GM23338 (cell line): Measurements from ENCODE around the gene SIGLEC15.

ENCODE experiments used
- CREB1 ChIP-seq: fragments of 250-450 bp; sonication (Bioruptor Pico); IDR thresholded peaks from 2 replicates; pipeline ENCODE4 v1.5.0; 2020; ENCODE audit warnings: low read depth, mild to moderate bottlenecking, moderate library complexity
- CTCF ChIP-seq, 2 experiments: fragments of 200-600 bp in 1 of 2; sonication (generic) in 1 of 2; conservative IDR thresholded peaks; 2 replicates each; pipeline versions ENCODE4 v1.5.1 to v1.6.1; 2016 to 2017; ENCODE audit warnings: antibody characterized with exemption in 2 of 2, low read depth in 2 of 2, mild to moderate bottlenecking in 2 of 2, moderate library complexity in 1 of 2
- ETS1 ChIP-seq: IDR thresholded peaks from 2 replicates; pipeline ENCODE4 v1.6.1; 2016; ENCODE audit warnings: antibody characterized with exemption
- EZH2 ChIP-seq: fragments of 200-600 bp; sonication (generic); IDR thresholded peaks from one replicate; pipeline ENCODE4 v1.8.0; 2017; ENCODE audit warnings: antibody characterized with exemption, mild to moderate bottlenecking, low read depth; ENCODE audit not compliant: unreplicated experiment
- EZH2phosphoT487 ChIP-seq: fragments of 200-600 bp; sonication (generic); IDR thresholded peaks from one replicate; pipeline ENCODE4 v1.8.1; 2018; ENCODE audit warnings: antibody characterized with exemption; ENCODE audit not compliant: unreplicated experiment
- NANOG ChIP-seq: IDR thresholded peaks from 2 replicates; pipeline ENCODE4 v1.6.1; 2016; ENCODE audit warnings: antibody characterized with exemption, borderline replicate concordance
- POLR2AphosphoS5 ChIP-seq: IDR thresholded peaks from 2 replicates; pipeline ENCODE4 v1.6.1; 2016; ENCODE audit warnings: antibody characterized with exemption, low read depth
- STAT1 ChIP-seq: IDR thresholded peaks from one replicate; pipeline ENCODE4 v1.6.1; 2016; ENCODE audit warnings: antibody characterized with exemption; ENCODE audit not compliant: unreplicated experiment
- ZNF331 ChIP-seq: fragments of 250-450 bp; sonication (Bioruptor Pico); IDR thresholded peaks from 2 replicates; pipeline ENCODE4 v1.5.0; 2020; ENCODE audit warnings: low read depth, mild to moderate bottlenecking, moderate library complexity

DNA sequence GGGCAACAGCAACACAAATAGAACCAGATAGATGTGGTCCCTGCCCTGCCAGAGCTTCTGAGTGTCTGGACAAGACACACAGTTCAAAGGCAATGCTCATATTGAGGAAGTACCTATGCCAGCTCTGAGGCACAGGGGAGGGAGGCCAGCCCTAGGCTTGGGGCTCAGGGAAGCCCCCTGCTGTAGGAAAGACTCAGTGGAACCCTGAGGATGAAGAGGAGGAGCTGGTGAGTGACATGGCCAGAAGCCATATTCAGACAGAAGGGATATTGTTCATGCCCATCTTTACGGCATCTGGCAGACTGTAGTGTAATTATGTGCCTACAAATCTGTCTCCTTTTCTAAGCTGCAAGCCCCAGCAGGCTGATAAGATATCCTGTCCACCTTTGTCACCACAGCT lies 8.8 kb downstream of the SIGLEC15 start:
- no peak; a peak in 1 of 4 replicates for TF ChIP-seq CTCF (conservative IDR thresholded peaks at IDR 0.05; ENCODE audit: low read depth in 2 of 2)
- no peak for TF ChIP-seq EZH2phosphoT487
- no peak for TF ChIP-seq CREB1 (CRISPR knock-in tag)
- no peak for TF ChIP-seq EZH2
- no peak for TF ChIP-seq ETS1
- TF ChIP-seq POLR2AphosphoS5: no peak
- no peak for TF ChIP-seq NANOG
- no peak for TF ChIP-seq ZNF331 (CRISPR knock-in tag)
- no peak for TF ChIP-seq STAT1
